Lower lobe of right lung (tissue), 2 donors: ENCODE measurements around the gene TPCN2. TPM values are rescaled to one million over a fixed set of nuclear protein-coding genes. Genes with fewer than 3 reads are reported as not detected.
A peak's percentile ranks its signal among the peaks of the same experiment; 100 is the strongest.

Experiments
- ATAC-seq, 2 donors: fragments of 200-7000 bp; cut with Tn5 transposase; one replicate each; pipeline ENCODE4 v1.9.1; 2020 to 2022; ENCODE audit warnings: mild to moderate bottlenecking in 2 of 2, moderate library complexity in 2 of 2
- DNase-seq: peaks from one replicate; pipeline ENCODE4 v3.0.0-alpha.2; 2020
- H3K27ac ChIP-seq: fragments of 200-600 bp; one replicate; pipeline ENCODE4 v1.8.0; 2022
- H3K27me3 ChIP-seq: fragments of 200-600 bp; one replicate; pipeline ENCODE4 v1.8.0; 2022; ENCODE audit warnings: low read depth
- H3K36me3 ChIP-seq: fragments of 200-600 bp; one replicate; pipeline ENCODE4 v1.8.0; 2022; ENCODE audit warnings: mild to moderate bottlenecking
- H3K4me1 ChIP-seq: fragments of 200-600 bp; one replicate; pipeline ENCODE4 v1.8.0; 2022
- H3K4me3 ChIP-seq: fragments of 200-600 bp; one replicate; pipeline ENCODE4 v1.8.0; 2022; ENCODE audit warnings: mild to moderate bottlenecking
- H3K9me3 ChIP-seq: fragments of 200-600 bp; one replicate; pipeline ENCODE4 v1.8.0; 2022
- intact Hi-C: fragments of 100-400 bp; cut with DNase I; formaldehyde crosslinking; loops from one replicate; pipeline ENCODE4 v1.11.0; 2022
- total RNA-seq: library from RNA; stranded (reverse); fragmentation: NEBNext Ultra II Directional; extraction: Animal tissue kit (Norgen Biotek cat#: 25700); gene quantifications from one replicate; pipeline ENCODE4 v1.2.1, GENCODE V29; 2021
- TF ChIP-seq, protein P1 (sequence below): fragments of 200-600 bp; IDR thresholded peaks from one replicate; pipeline ENCODE4 v1.8.0; 2022; ENCODE audit warnings: antibody characterized with exemption, mild to moderate bottlenecking
- donor health status: DM: no; HTN: yes; CAD: no; lungs with severe emphysema.

The TPCN2 gene
- total RNA-seq, 1 donor from 2014 or later, result 18.2 TPM

DNA sequence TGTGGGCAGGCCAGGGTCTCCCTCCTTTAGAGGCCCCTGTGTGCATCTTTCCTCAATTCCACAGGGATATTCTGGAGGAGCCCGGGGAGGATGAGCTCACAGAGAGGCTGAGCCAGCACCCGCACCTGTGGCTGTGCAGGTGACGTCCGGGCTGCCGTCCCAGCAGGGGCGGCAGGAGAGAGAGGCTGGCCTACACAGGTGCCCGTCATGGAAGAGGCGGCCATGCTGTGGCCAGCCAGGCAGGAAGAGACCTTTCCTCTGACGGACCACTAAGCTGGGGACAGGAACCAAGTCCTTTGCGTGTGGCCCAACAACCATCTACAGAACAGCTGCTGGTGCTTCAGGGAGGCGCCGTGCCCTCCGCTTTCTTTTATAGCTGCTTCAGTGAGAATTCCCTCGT lies 39.1 kb downstream of the TPCN2 start:
- Histone ChIP-seq H3K4me1 (no peaks in the 10 kb centered on the region), H3K9me3 (no peaks in the 10 kb centered on the region), H3K27me3 (no peaks in the 10 kb centered on the region), H3K27ac (peak overlapping the region; percentile 56), H3K36me3 (peaks cover 55% of the 10 kb centered on the region), H3K4me3 (no peak overlapping the region)
- intact Hi-C loops, result no loop called here
- TF ChIP-seq, protein P1, sequence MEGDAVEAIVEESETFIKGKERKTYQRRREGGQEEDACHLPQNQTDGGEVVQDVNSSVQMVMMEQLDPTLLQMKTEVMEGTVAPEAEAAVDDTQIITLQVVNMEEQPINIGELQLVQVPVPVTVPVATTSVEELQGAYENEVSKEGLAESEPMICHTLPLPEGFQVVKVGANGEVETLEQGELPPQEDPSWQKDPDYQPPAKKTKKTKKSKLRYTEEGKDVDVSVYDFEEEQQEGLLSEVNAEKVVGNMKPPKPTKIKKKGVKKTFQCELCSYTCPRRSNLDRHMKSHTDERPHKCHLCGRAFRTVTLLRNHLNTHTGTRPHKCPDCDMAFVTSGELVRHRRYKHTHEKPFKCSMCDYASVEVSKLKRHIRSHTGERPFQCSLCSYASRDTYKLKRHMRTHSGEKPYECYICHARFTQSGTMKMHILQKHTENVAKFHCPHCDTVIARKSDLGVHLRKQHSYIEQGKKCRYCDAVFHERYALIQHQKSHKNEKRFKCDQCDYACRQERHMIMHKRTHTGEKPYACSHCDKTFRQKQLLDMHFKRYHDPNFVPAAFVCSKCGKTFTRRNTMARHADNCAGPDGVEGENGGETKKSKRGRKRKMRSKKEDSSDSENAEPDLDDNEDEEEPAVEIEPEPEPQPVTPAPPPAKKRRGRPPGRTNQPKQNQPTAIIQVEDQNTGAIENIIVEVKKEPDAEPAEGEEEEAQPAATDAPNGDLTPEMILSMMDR, result no peak
- no peak for DNase-seq
- ATAC-seq, result no peak

DNA sequence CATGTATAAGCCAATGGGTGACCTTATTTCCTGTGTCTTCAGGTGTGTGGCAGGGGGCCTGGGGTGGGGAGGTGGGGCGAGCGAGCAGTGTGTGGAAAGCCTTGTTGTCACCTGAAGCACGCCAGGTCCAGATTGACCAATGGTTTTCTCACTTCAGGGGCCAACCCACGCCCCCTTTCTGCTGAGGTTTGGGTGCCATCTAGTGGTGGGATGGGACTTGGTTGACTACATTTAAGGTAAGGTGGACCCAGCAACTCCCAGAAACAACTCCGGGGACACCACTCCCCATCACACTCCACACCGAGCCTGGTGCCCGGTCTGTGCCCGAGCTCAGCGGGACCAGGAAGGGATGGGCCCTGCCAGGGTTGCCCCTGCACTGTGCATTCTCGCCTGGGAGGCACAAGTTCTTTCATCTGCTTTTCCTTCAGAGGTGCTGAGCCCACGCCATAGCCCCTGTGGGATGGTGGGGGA lies 40.0 kb downstream of the TPCN2 start:
- DNase-seq, result no peak
- TF ChIP-seq, protein P1, result peak; percentile 60
- no peaks in the 10 kb centered on the region for H3K9me3 ChIP-seq
- intact Hi-C loops, result no loop called here
- H3K27ac ChIP-seq, result no peak overlapping the region
- H3K4me1 ChIP-seq, result no peaks in the 10 kb centered on the region
- H3K27me3 ChIP-seq, result no peaks in the 10 kb centered on the region
- peak; percentile 77 to 81 for ATAC-seq
- peaks cover 48% of the 10 kb centered on the region for H3K36me3 ChIP-seq
- H3K4me3 ChIP-seq, result no peak overlapping the region

DNA sequence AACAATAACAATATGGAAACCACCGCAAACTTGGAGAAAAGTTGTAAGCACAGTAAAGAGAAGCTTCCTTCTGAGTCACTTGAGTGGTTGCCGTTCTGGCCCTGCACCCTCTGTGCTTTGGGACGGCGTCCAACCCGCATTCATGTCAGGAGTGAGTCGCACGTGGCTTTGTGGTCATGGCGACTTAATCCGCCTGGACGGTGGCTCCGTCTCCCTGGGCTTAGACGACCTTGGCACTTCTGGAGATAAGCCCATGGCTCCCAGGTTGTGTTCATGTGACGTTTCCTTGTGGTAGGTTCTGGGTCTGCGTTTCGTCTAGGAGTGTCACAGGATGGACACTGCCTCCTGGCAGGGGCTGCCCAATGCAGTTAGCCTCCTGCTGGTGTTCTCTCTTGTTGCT lies 40.5 kb downstream of the TPCN2 start:
- Histone ChIP-seq H3K4me3 (no peak overlapping the region), H3K27me3 (no peaks in the 10 kb centered on the region), H3K27ac (no peak overlapping the region), H3K9me3 (no peaks in the 10 kb centered on the region), H3K4me1 (no peaks in the 10 kb centered on the region), H3K36me3 (peaks cover 43% of the 10 kb centered on the region)
- no peak for DNase-seq
- TF ChIP-seq, protein P1, result no peak
- ATAC-seq, result no peak
- intact Hi-C loops, result no loop called here

DNA sequence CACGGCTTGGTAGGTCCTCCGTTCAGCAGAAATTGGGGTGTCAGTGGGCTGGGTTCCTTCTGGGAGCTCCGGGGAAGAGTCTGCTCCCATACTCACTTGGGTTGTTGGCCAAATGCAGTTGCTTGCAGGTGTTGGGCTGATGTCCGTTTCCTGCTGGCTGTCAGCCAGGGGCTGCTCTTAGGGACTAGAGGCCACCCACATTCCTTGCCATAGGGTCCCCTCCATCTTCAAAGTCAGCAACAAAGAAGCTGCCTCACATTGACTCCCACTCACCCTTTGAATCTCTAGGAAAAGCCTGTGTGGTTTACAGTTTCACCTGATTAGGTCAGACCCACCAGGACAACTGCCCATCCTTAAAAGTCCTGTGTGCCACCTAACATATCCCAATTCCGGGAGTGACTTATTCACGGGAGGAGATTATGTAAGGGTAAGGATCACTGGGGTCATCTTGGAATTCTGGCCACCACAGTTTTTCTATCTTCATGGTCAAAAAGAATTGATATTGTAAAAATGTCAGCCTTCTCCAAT lies 43.0 kb downstream of the TPCN2 start:
- Histone ChIP-seq H3K4me3 (no peak overlapping the region), H3K9me3 (no peaks in the 10 kb centered on the region), H3K36me3 (peaks cover 23% of the 10 kb centered on the region), H3K27ac (no peak overlapping the region), H3K4me1 (no peaks in the 10 kb centered on the region), H3K27me3 (no peaks in the 10 kb centered on the region)
- intact Hi-C loops, result no loop called here
- no peak for ATAC-seq
- TF ChIP-seq, protein P1, result no peak
- no peak for DNase-seq

DNA sequence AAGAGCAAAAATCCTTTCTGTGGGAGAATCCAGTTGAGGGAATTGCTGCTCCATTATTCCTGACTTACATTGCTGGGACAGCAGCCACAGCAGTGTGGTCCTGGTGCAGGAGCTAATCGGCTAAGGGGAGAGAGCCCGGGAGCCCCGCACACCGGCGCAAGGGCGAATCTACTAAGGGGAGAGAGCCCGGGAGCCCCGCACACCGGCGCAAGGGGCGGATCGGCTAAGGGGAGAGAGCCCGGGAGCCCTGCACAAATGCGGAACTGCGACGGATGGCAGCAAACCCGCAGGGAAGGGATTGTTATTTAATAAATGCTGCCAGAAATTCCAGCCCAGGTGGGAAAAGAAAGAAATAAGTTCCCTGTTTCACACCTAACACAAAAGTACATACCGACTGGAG lies 43.5 kb downstream of the TPCN2 start:
- Histone ChIP-seq H3K36me3 (peaks cover 23% of the 10 kb centered on the region), H3K9me3 (no peaks in the 10 kb centered on the region), H3K27ac (no peak overlapping the region), H3K4me1 (no peaks in the 10 kb centered on the region), H3K4me3 (no peak overlapping the region), H3K27me3 (no peaks in the 10 kb centered on the region)
- DNase-seq, result no peak
- no peak for ATAC-seq
- intact Hi-C loops, result no loop called here
- TF ChIP-seq, protein P1, result no peak

DNA sequence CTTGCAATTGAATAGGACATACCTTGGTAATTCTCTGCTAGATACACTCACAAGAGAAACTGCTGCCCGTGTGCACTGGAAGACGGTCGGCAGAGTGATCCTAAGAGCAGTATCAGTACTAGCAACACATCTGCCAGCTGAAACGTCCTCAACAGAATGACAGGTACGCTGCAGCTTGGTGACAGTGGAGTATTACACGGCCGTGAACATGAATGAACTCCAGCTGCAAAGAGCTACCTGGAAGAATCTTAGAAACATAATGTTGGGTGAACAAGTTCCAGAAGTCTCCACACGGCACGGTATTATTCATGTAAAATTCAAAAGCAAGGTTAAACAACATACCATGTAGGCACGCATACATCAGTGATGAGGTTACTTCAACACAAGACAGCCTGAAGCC lies 44.4 kb downstream of the TPCN2 start:
- intact Hi-C loops, result no loop called here
- Histone ChIP-seq H3K27me3 (no peaks in the 10 kb centered on the region), H3K4me1 (no peaks in the 10 kb centered on the region), H3K9me3 (no peaks in the 10 kb centered on the region), H3K4me3 (no peak overlapping the region), H3K27ac (no peak overlapping the region), H3K36me3 (peaks cover 15% of the 10 kb centered on the region)
- TF ChIP-seq, protein P1, result no peak
- ATAC-seq (no peak), DNase-seq (no peak)
